Loucy (cell line): ENCODE results near the gene ACOT11.

Source experiments
- H2AFZ ChIP-seq: fragments of 200-600 bp; sonication (generic); 2 replicates; pipeline ENCODE4 v1.6.0; 2016; ENCODE audit warnings: antibody characterized with exemption, mild to moderate bottlenecking, low read length, moderate library complexity
- H3F3A ChIP-seq: fragments of 200-600 bp; 2 replicates; pipeline ENCODE4 v1.6.0; 2016; ENCODE audit warnings: antibody characterized with exemption, low read depth, mild to moderate bottlenecking
- H3K27me3 ChIP-seq: fragments of 200-600 bp; sonication (generic); 2 replicates; pipeline ENCODE4 v1.6.1; 2014; ENCODE audit warnings: low read length, mild to moderate bottlenecking; ENCODE audit not compliant: insufficient read depth, poor library complexity, severe bottlenecking
- H3K36me3 ChIP-seq: fragments of 200-600 bp; sonication (generic); 2 replicates; pipeline ENCODE4 v1.6.1; 2016; ENCODE audit warnings: low read length; ENCODE audit not compliant: insufficient read depth
- H3K4me1 ChIP-seq: fragments of 200-600 bp; sonication (generic); 2 replicates; pipeline ENCODE4 v1.5.1; 2014; ENCODE audit warnings: low read length, mild to moderate bottlenecking; ENCODE audit not compliant: insufficient read depth, poor library complexity, severe bottlenecking
- H3K4me2 ChIP-seq: fragments of 200-600 bp; sonication (generic); 2 replicates; pipeline ENCODE4 v1.6.0; 2014; ENCODE audit warnings: antibody characterized with exemption, low read length, low read depth, mild to moderate bottlenecking; ENCODE audit not compliant: poor library complexity, severe bottlenecking
- H3K4me3 ChIP-seq: fragments of 200-600 bp; sonication (generic); 2 replicates; pipeline ENCODE4 v1.5.1; 2014; ENCODE audit warnings: low read length, mild to moderate bottlenecking, mixed read lengths; ENCODE audit not compliant: poor library complexity, severe bottlenecking
- H3K79me2 ChIP-seq: fragments of 200-600 bp; sonication (generic); 2 replicates; pipeline ENCODE4 v1.6.1; 2014; ENCODE audit warnings: low read length; ENCODE audit not compliant: insufficient read depth
- H3K9ac ChIP-seq: fragments of 200-600 bp; sonication (generic); 2 replicates; pipeline ENCODE4 v1.6.0; 2014; ENCODE audit warnings: mild to moderate bottlenecking, low read depth, low read length, moderate library complexity; ENCODE audit not compliant: poor library complexity, severe bottlenecking
- H3K9me2 ChIP-seq: fragments of 200-600 bp; sonication (generic); replicated peaks from 2 replicates; pipeline ENCODE4 v1.6.1; 2016; ENCODE audit warnings: low read depth, low read length, mixed read lengths
- H3K9me3 ChIP-seq: fragments of 200-600 bp; sonication (generic); 2 replicates; pipeline ENCODE4 v1.6.1; 2014; ENCODE audit warnings: mild to moderate bottlenecking, antibody characterized with exemption, low read length, low read depth; ENCODE audit not compliant: insufficient read depth
- H4K20me1 ChIP-seq: fragments of 200-600 bp; sonication (generic); 2 replicates; pipeline ENCODE4 v1.6.0; 2014; ENCODE audit warnings: antibody characterized with exemption, low read length, mild to moderate bottlenecking; ENCODE audit not compliant: insufficient read depth, poor library complexity, severe bottlenecking
- CTCF ChIP-seq: fragments of 200-600 bp; sonication (generic); conservative IDR thresholded peaks from 2 replicates; pipeline ENCODE4 v1.5.1; 2014; ENCODE audit warnings: mild to moderate bottlenecking, antibody characterized with exemption, low read length
- EZH2phosphoT487 ChIP-seq: fragments of 200-600 bp; IDR thresholded peaks from 2 replicates; pipeline ENCODE4 v1.6.1; 2018; ENCODE audit warnings: antibody characterized with exemption, mild to moderate bottlenecking, moderate library complexity, borderline replicate concordance

The ACOT11 gene

DNA sequence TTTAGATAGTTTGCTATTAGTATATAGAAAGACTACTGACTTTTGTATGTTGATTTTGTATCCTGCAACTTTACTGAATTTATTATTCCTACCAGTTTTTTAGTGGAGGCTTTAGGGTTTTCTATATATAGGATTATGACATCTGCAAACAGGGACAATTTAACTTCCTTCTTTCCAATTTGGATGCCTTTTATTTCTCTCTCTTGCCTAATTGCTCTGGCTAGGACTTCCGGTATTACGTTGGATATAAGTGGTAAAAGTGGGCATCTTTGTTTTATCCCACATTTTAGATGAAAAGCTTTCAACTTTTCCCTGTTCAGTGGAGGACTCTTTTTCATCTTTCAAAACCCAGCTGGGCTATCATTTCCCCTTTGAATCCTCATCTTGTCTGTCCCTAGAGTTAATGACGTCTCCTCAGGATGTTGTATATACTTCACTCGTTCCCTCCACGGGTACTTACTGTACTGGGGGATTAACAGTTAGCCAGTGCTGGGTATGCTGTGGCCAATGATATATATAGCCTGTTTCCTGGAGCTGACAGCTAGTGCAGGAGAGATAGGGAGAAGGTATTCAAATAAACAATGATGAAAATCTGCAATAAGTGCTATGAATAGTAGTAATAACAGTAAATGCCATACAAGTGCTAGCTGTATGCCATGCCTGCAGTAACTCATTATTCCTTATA is 9.8 kb downstream of the ACOT11 start:
- Histone ChIP-seq H3K27me3 (no peaks in the 10 kb centered on the region), H3K9ac (peak overlapping the region; percentile 12)

GRCh38 chr1:54558434-54559030 is 10.5 kb downstream of the ACOT11 start:
- H3K9ac ChIP-seq = peak overlapping the region; percentile 12
- no peak for TF ChIP-seq EZH2phosphoT487
- TF ChIP-seq CTCF = no peak
- 0 out of 2 replicates have a peak, but pooled peaks cover 5% of the 10 kb centered on the region for H3K9me3 ChIP-seq
- H3F3A ChIP-seq = no peaks in the 10 kb centered on the region
- no peaks in the 10 kb centered on the region for H4K20me1 ChIP-seq
- H2AFZ ChIP-seq = no peak overlapping the region; the same call in 1 of the 2 replicates
- no peaks in the 10 kb centered on the region for H3K9me2 ChIP-seq
- H3K4me2 ChIP-seq = peak overlapping the region; percentile 36
- H3K36me3 ChIP-seq = no peaks in the 10 kb centered on the region
- peaks cover 13% of the 10 kb centered on the region for H3K4me1 ChIP-seq
- H3K79me2 ChIP-seq = no peaks in the 10 kb centered on the region
- no peak overlapping the region for H3K4me3 ChIP-seq
- H3K27me3 ChIP-seq = no peaks in the 10 kb centered on the region

More for the DNA sequence above, 9.8 kb downstream of the ACOT11 start:
- Histone ChIP-seq H3F3A (no peaks in the 10 kb centered on the region), H3K9me2 (no peaks in the 10 kb centered on the region), H3K4me3 (no peak overlapping the region), H3K4me2 (peak overlapping the region; percentile 36), H2AFZ (no peak overlapping the region), H3K9me3 (0 out of 2 replicates have a peak, but pooled peaks cover 5% of the 10 kb centered on the region), H4K20me1 (no peaks in the 10 kb centered on the region), H3K79me2 (no peaks in the 10 kb centered on the region), H3K36me3 (no peaks in the 10 kb centered on the region), H3K4me1 (peaks cover 13% of the 10 kb centered on the region)
- no peak for TF ChIP-seq EZH2phosphoT487
- no peak for TF ChIP-seq CTCF

DNA sequence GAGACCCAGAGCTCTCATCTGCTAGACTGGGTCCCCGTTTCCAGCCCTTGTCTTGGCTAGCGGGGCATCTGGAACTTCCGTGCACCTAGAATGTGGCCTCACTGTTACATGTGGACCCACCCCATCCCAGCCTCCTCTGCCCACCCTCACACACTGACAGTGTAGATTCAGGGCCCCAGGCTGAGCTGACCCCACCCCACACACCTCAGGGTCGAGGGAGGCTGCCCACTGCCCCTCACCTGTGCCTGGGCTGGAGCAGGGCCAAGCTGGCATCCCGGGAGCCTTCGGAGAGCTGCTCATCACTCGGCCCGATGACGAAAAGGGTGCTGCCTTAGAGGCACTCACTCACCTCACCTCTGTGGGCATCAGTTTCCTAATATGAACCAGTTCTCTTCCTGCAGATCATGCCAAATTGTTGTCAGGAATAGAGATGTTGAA is 11.1 kb downstream of the ACOT11 start:
- Histone ChIP-seq H3K9me2 (no peaks in the 10 kb centered on the region), H3K9me3 (0 out of 2 replicates have a peak, but pooled peaks cover 5% of the 10 kb centered on the region), H3F3A (no peaks in the 10 kb centered on the region), H3K4me2 (no peak overlapping the region), H3K4me3 (no peak overlapping the region), H3K4me1 (peaks cover 13% of the 10 kb centered on the region), H3K9ac (no peak overlapping the region), H3K27me3 (no peaks in the 10 kb centered on the region), H4K20me1 (no peaks in the 10 kb centered on the region), H3K79me2 (no peaks in the 10 kb centered on the region), H2AFZ (no peak overlapping the region), H3K36me3 (no peaks in the 10 kb centered on the region)
- TF ChIP-seq CTCF (no peak), EZH2phosphoT487 (no peak)
